Activated CD8-positive, alpha-beta memory T cell treated with anti-CD3 and anti-CD28 coated beads, Interleukin-2, amount 50 U/mL, for 24 hours (primary cell): Measurements from ENCODE around the gene SLC22A15.

Experiments used
- DNase-seq: peaks from one replicate; pipeline ENCODE4 v3.0.0-alpha.2; 2020; ENCODE audit errors: extremely low read depth

SLC22A15 gene

DNA sequence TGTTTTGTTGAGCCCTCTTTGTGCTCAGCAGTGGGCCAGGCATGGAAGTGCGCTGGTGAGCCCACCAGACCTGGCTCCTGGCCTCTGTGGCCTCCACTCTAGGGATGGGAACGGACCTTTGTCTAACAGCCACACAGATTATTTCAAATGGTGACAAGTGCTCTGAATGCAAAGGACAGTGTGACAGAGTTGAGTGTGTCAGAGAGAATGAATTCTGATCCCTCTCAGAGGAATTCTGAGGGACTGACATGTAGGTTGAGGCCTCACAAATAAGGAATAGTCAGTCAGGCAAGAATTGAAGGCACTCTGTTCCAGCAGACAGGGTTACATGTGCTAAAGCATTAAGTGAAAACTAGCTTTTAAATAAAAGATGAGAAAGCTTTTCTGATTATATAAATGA, 123.6 kb downstream of the SLC22A15 start:
- no peak for DNase-seq

DNA sequence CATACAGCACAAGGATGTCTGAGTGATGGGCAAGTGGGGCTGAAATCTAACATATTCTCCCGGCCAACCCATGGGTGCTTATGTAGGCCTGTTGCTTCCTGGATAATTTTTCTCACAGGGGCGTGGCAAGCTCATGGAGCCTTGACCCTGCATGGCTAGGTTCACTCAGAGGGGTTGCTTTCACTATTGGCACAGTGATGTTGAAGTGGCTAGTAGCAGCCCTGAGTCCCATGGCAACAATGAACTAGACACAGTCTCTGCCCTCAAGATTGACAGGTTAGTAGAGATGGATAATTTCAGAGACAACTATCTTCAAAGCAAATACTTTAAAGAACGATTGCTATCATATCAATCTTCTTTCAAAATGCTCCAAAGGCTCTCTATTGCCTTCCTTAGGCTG, 128.4 kb downstream of the SLC22A15 start:
- DNase-seq = no peak

DNA sequence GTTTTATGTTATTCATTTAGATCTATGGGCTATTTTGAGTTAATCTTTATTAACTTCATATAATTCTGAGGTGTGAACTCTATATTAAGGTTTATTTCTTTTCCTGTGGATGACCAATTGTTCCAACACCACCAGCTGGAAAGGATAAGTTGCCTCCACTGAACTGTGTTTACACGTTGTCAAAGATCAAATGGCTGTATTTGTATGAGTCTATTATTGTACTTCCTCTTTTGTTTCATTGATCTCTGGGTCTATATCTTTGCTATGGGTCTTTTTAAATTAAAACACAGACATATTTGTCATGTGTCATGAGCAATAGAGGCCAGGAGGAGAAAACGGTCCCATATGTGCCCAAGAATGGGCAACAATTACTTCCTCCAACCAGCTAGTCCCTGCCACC, 129.7 kb downstream of the SLC22A15 start:
- no peak for DNase-seq

DNA sequence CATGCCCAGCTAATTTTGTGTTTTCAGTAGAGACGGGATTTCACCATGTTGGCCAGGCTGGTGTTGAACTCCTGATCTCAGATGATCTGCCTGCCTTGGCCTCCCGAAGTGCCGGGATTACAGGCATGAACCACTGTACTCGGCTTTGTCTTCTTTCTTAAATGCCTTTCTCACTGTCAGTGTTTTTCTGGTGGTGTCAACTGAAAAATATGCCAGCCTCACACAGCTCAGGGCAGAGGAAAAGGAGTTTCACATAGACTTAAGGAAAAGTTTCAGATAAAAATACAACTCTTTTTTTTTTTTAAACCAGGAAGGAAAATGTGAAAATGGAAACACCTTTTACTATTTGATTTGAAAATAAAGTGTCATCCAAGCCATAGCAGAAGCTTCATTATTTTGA, 130.3 kb downstream of the SLC22A15 start:
- no peak for DNase-seq

DNA sequence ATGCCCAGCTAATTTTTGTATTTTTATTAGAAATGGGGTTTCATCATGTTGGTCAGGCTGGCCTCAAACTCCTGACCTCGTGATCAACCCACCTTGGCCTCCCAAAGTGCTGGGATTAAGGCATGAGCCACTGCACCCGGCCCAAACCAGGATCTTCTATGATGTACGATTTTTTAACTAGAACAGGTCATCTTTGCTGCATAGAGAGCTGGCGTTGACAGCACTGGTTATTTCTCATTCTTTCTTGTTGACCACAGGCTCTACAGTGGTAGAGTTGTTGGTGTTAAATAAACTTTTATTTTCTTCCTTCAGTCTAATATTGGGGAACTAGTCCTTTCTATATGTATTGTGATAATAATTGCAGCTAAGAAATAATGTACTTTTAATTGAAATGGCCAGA, 131.1 kb downstream of the SLC22A15 start:
- no peak for DNase-seq

DNA sequence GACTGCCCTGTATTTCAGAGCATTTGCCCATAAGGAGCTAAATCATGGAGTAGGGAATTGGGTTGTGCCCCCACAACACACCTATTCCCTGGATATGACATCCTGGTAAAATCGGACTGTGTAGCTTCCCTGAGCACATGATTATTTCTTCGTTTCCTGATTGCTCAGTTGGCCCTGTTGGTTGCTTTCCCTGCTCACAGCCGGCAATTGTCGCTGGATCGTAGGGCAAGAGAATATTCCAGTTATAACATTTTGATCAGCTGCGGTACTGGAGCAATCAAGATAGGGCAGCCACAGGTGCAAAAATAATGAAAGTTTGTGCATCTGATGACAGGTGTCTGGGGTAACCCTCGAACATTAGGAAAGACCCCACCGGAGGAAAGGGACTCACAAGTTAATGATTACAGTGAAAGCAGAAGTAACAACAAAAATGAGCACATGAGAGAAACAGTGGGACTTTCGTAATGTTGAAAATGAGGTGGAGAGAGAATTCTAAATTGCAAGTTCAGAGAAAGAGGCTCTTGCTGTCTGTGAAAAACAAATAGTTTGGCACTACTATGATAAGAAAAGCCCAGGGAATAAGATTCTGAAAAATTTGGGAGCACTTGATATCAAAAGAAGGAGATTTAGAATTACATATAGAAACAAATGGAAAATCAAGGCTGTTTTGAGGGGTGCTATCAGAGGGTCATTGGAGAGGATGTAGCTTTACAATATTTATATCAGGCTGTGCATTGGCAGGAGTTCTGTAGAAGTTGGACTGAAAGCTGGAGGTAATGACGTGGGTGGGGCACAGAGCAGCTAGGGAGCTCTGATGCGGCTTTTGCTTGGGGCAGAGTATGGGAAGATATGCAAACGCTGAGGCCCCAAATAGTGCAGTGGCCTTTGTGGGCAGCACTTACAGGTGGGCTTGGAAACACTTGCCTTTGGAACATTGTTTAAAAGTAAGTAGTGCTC, 134.5 kb downstream of the SLC22A15 start, which contains the start of gene MAB21L3:
MAB21L3 (plus strand) TSS at position 833 of the 957 bp plus-strand sequence. CDS start 1,217 bp downstream, outside the sequence.
- DNase-seq = no peak

DNA sequence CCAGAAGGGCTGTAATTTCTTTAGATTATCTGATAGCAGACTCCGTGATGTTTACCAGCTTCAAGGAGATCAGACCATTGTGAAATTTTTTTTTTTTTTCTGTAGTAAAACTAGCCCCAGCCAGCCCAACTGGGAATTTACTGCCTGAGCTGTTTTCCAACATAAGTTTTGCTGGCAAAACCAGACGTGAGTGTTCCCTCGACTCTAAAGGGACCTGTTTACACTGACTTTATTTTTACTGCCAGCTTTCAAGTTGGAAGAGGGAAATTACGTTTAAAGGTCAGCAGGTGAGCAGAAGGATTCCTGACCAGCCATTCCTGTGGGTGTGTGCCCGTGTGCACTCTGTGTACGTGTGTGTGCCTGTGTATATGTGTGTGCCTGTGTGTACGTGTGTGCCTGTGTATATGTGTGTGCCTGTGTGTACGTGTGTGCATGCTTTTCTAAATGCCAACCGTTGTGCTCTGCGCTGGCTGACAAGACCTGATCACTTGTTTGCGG, 135.3 kb downstream of the SLC22A15 start:
- no peak for DNase-seq

DNA sequence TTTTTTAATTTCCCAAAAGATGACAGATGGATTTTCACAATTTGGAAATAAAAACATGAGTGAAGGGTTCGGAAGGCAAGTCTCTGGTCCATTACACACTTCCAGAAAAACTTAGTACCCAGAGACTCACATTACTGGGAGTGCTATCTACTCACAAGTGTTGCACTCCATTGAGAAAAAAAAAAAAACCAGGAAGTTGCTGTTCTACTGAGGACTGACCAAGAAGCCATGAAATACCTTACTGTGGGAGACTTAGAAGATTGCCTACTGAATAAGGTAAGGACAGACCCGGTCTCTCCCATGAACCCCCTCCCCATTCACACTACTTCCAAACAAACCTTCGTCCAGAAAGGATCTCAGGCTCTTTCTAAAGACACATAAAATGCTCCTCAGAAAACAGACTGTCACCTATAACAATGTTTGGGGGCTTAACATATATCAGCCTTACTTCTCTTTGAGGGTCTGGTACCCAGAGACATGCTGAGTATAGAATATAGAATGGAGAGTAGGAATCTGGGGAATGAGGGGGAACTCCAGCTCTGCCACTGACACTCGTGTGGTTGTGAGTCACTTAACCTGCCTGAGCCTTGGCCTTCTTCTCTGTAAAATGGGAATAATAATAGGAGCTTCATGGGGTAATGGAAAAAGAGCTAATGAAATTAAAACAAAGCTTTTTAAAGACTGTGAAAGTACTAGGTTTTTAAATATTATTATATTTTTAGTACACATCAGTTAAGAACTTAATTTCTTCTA, 136.3 kb downstream of the SLC22A15 start:
- no peak for DNase-seq

DNA sequence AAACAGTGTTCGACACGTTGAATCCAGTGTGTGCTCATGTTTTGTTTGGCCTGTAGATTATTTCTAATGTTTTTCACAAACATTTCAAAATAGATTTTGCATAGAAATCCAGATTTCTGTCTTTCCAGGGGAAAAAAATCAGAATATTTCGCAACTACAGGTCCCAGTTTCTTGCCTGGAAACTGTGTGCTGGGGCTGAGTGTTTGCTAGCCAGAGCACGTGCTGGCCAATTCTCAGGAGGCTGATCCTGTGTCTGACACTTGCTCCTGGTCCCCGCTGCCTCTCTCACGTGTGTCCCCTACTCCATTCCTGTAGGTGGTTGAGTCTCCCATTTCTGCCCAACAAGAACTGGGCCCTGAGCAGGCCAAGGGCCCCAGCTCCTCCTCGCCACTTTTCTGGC, 137.3 kb downstream of the SLC22A15 start:
- no peak for DNase-seq

DNA sequence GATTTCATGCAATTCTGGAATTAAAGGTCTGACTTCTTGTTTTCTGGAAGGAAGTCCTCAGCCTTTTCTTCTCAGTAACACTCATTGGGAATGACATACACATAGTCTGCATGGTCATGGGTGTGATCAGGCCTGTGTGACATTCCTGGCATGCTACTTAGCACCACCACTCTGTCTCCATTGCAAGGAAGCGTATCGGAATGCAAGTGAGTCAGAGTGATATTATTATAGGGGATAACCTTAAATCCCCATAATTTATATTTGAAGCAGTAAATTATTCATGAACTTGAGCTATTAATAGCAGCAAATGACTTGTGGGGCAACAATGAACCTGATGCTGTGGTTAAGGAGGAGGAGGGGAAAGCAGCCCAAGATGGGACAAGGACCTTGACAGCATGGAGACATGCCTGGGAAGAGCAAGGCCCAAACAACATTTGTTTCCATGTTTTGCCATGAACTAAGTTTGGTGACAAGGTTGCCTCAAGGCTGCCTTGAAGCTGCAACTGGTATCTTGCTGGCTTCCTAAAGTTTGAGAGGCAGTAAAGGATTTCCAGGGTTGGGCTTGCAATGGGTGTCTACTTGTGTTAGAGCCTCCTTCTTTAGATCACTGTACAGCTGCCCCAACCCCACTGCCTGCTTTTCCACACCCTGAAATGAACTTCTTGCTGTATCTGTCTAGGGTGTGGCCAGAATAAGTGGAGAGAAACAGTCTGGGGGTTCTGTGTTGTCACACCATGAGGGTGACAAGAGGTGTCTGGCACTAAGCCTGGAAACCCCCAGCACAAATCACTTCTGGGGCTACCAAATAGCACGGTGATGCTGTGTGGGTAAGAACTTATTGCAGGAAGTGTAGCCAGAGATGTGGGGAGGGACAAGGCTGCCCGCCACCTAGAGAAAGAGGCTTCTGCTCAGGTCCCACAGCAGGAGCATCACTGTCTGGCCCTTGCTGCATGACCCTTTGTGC, 139.4 kb downstream of the SLC22A15 start:
- DNase-seq = no peak

DNA sequence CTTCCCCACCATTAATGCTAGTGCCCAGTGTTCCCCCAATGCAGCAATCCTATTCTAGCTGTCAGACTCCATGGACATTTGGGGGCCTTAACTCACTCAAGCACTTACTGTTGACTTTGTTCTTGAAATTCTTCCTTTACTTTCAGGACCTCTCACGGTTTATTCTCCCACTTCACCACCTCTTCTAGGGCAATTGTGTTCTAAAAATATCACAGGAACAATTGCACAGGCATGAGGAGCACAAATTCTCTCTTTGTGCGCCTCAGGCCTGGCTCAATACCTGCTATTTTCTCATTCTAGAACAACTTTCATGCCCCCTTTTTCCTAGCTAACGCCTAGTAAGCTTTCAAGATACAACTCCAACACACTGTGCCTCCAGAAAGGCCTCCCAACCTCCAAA, 142.2 kb downstream of the SLC22A15 start:
- no peak for DNase-seq
